Femur (tissue), 1 donor: ENCODE data around the gene RASL11A.
"Not testable (repeated sequence)": the region's sequence is repeated elsewhere in the genome, so short reads cannot be mapped to it uniquely, and the experiment has no call there.

Experiments used
- DNase-seq: peaks from one replicate; pipeline ENCODE4 v3.0.0-alpha.2; 2017

The RASL11A gene

DNA sequence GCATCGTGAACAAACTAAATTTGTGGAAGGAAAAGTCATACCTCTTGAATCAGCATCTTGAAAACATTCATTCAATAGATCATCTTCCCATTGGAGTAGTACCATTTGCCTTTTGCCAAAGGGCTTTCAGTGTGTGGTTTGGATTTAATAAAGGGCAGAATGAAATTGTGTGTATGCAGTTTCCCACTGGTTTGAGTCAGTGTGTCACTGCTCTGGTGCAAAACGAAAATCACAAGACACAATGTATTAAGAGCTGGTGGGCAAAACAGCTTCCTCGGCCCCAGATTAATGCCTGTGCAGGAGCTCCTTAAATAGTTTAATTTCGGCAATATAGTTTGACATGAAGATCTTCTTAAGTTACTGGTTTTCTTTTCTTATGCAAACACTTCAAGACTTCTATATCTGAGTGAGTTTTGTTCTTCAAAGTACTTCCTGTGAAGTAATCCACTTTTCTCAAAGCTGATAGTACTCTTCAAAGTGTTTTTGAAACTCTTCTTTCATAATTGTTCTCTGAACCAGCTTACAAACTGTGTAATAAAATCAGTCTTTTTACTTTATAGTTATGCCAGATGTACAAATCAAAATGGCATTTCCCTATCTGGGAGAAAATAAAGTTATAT lies 32.1 kb downstream of the RASL11A start:
- DNase-seq = no peak

DNA sequence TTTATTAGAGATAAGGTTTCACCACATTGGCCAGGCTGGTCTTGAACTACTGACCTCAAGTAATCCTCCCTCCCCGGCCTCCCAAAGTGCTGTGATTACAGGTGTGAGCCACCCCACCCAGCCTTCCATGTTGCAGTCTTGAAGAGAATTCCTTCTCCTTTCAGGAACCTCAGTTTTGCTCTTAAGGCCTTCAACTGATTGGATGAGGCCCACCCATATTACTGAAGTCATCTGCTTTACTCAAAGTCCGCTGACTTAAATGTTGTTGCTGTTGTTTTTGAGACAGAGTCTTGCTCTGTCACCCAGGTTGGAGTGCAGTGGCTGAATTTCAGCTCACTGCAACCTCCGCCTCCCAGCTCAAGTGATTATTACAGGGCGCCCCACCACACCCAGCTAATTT lies 33.5 kb downstream of the RASL11A start:
- DNase-seq = no peak

DNA sequence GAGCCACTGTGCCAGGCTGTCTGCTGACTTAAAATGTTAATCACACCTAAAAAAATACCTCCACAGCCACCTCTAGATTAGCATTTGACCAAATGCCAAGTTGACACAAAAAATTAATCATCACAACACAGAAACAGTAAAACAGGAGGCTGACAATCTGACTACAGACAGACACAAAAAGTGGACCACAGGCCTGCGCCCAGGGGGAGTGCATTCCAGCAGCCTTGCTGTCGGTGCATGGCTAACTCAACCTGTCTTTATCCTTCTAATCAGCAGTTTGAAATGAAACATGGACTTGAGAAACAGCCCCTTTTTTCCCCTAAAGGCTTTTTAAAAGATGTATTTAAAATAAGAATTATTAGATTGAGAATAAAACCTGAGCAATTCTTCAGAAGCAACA lies 34.0 kb downstream of the RASL11A start:
- no peak for DNase-seq

DNA sequence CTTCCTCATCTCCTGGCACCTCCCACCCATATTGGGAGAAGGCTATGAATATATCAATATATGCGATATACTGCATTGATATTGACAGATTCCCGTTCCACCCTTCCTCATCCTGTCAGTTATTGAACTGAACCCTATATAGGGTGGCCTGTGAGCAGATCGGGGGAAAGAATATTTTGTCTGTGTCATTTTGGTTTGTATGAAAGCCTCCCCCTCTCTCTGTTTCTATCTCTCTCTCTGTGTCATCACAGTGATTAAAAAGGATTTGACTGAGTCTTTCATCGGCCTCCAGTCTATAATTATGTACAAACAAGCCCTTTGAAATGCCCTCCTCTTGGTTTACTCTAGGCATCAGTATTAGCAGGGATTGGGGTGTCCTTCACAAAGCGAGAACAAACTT lies 35.7 kb downstream of the RASL11A start:
- DNase-seq = no peak

DNA sequence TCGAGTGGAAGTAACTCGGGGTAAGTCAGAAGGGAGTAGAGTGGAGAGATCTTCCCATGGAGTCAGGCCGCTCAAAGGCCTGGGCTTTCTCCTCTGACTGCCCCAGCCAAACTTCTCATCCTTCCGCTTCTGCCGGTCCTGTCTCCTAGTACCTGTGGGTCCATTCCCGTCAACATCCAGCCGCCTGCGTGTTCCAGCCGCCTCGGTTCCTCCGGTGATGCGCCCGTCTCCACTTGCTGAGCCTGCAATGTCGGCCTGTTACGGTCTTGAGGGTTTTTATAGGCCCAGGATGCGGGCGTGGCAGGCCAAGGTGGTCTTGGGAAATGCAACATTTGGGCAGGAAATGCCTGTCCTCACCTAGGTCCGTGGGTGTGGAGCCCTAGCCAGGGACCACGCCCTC lies 38.3 kb downstream of the RASL11A start:
- DNase-seq = no peak

DNA sequence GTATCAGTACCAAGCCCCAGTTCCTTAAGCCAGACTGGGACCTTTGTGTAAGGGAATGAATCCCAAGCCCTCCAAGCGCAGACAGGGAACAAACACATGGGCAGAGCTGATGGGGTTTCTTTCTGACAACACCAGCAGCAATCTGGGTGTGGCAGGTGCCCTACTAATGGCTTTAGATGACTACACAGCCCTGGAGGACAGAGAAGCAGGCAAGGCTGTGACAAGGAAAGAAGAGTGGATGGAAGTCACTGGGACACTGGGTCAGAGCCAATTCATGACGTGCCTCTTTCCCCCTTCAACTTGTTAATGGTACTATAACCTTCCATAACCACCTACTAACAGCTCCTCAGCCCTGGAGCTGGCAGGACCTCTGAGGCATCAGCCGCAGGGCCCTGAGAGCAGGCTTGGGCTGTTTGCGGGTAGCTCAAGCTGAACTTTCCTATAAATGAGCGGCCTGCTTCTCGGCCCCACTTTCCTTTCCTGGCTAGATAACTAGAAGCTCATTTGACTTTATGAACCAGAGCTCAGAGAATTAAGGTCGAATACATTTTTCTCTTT lies 38.9 kb downstream of the RASL11A start:
- no peak for DNase-seq

DNA sequence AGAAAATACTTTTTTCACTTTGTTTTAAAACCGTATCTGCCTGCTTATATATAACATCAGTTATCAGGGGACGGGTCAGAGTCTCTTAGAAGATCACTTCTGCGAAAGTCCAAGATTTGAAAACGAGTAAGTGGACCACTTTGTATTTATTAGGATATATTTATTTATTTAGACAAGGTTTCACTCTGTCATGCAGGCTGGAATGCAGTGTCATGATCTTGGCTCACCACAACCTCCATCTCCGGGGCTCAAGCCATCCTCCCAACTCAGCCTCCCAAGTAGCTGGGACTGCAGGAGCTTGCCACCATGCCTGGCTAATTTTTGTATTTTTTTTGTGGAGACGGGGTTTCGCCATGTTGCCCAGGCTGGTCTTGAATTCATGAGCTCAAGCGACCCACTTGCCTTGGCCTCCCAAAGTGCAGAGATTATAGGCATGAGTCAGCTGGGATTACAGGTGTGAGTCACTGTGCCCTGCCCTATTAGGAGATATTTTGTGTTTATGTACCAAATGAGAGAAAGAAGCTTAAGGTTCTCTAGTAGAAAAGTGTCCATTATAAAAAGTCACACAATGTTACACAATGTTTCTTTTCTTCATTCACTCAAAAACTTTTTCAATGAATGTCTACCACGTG lies 39.5 kb downstream of the RASL11A start:
- no peak for DNase-seq

DNA sequence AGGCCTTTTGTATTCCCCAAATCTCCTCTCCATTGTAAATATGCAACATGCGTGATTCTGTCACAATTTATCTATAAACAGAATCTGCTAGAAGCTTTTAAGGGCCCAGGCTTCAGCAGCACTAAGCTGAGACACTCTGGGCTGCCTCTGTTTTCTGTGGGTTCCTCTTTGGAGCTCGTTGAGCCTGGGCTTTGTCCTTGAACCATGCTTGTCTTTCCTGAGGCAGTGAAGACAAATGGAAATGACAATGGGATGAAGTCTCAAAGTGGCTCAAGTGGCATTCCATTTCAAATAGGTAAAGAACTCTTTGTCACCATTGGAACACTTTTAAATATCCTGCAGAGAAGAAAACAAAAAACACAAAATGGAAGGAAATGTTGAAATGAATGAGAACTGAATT lies 40.3 kb downstream of the RASL11A start:
- no peak for DNase-seq

DNA sequence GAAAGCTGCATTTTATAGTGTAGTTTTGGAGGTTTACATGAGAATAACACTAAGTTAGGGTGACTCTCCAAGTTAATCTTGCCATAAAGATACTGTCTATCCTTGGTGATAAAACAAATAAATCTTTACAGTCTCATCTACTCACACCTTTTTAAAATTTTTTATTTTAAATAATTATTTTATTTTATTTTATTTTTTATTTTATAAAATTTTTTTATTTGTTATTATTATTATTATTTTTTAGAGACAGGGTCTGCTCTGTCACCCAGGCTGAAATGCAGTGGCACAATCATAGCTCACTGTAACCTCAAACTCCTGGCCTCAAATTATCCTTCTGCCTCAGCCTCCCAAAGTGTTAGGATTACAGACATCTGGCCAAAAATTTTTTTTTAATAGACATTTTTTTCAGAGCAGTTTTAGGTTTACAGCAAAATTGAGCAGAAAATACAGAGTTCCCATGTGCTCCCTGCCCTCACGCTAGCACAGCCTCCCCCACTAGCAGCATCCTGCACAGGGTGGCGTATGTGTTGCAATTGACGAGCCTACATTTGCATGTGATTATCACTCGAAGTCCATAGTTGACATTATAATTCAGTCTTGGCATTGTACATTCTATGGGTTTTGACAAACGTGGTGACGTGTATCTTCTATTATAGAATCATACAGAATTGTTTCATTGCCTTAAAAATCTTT lies 41.0 kb downstream of the RASL11A start:
- no peak for DNase-seq

DNA sequence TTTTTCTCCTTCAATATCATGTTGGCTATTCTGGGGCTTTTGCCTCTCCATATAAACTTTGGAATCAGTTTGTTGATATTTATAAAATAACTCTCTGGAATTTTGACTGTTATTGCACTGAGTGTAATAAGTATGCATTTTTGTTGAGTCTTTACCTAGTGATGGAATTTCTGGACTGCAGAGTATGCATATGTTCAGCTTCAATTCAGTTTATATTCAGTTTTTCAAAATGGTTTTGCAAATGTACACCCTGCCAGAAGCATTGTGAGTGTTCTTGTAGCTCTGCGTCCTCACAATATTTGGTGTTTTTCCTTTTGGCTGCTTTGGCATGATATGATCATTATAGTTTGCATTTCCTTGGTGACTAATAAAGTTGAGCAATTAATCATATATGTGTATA lies 43.1 kb downstream of the RASL11A start:
- no peak for DNase-seq

DNA sequence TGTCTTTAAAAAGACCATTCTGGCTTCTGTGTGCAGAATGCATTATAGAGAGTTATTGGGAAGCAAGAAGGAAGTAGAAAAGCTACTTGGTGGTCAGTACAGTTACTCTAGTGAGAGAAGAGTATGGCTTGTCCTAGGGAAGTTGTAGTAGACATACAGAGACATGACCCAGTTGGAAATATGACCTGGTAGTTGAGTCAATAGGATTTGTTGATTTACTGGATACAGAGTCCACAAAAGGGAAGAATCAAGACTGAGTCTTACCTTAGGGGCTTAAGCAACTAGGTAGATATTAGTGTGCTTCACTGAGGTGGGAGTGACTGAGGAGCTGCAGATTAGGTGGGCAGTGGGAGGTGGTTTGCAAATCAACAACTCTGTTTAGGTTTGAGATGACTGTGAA lies 48.8 kb downstream of the RASL11A start:
- no peak for DNase-seq

DNA sequence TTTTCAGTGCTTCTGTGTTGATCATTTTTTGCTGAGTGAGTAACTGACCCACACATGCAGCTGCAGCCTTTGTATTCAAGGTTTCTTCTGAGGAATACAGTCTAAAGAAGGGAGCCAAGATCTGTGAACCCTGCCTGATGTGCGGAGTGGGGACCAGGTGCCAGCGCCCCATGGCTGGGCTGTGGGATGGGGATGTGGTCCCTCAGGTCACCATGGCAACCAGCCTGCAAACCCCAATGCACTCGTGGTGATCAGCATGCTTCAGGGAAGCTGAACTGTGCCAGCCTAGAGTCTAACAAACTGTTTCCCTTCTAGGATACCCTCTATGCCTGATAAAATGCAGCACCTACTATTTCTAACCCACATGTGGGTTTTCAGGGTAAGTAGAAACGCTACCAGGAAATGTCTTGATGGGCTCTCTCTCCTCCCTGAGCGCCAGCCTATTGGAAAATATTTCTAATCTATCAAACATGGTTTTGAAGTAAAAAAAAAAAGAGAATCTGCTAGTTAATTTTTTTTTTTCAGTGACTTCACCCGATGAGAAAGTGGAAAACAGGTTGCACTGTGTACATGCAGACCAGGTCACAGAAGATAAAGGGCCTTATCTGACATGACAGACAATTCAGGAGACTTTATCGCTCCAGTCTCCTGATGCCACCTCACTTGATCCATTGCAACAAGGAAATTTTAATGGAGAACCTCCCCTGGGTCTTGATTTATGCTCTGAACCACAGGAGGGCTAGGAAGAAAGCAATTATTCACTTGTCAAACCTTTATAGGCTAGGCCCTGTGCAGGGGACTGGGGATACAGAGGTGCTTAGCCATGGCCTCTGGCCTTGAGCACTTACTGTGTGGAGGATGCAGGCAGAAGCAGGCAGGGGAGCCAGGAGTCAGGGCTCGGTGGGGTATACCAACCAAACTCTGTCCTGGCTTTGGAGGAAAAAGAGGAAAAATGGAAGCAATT lies 51.1 kb downstream of the RASL11A start:
- no peak for DNase-seq

DNA sequence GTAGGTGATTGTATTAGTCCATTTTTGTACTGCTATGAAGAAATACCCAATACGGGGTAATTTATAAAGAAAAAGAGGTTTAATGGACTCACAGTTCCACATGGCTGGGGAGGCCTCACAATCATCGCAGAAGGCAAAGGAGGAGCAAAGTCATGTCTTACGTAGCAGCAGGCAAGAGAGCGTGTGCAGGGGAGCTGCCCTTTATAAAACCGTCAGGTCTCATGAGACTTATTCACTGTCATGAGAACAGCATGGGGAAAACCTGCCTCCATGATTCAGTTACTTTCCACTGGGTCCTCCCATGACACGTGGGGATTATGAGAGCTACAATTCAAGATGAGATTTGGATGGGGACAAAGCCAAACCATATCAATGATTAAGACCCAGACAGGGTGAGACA lies 51.8 kb downstream of the RASL11A start:
- DNase-seq = not testable (repeated sequence)
